Bronchial epithelial cell (primary cell): ENCODE data around the gene TSPAN18. TPM values are rescaled to one million over a fixed set of nuclear protein-coding genes. Genes with fewer than 3 reads are reported as not detected.

Experiments used
- DNase-seq: peaks from one replicate; pipeline ENCODE4 v3.0.0-alpha.2; 2010; ENCODE audit warnings: low read depth
- FAIRE-seq: peaks from 2 replicates; lab custom pipeline; 2011; peaks lifted over from hg19 to GRCh38; lab: Jason Lieb, UNC
- H3K27me3 ChIP-seq: 2 replicates; pipeline ENCODE4 v1.5.1; 2011; ENCODE audit warnings: low read length; ENCODE audit not compliant: control insufficient read depth, insufficient read depth
- H3K36me3 ChIP-seq: 2 replicates; pipeline ENCODE4 v1.5.1; 2011; ENCODE audit warnings: low read length; ENCODE audit not compliant: control insufficient read depth, insufficient read depth
- H3K4me3 ChIP-seq: 2 replicates; pipeline ENCODE4 v1.5.1; 2011; ENCODE audit warnings: mild to moderate bottlenecking, low read depth, low read length, control low read depth
- CTCF ChIP-seq: IDR thresholded peaks from 2 replicates; pipeline ENCODE4 v1.5.1; 2011; ENCODE audit warnings: mild to moderate bottlenecking, moderate library complexity, low read length, control low read depth, inconsistent platforms; ENCODE audit not compliant: insufficient read depth, severe bottlenecking
- total RNA-seq: library from RNA; depleted of rRNA; stranded (reverse); fragments of >200 nt; gene quantifications from 2 replicates; pipeline ENCODE4 v1.2.1, GENCODE V29; 2014

Gene TSPAN18
- total RNA-seq, 1 donor from 2014 or later = not detected

- Histone ChIP-seq H3K27me3 (peaks cover 5% of the 10 kb centered on the region), H3K36me3 (no peaks in the 10 kb centered on the region), H3K4me3 (no peak overlapping the region)
- DNase-seq (no peak), FAIRE-seq (no peak)
- no peak for TF ChIP-seq CTCF
Measured at GRCh38 chr11:44793350-44794090, 66.8 kb downstream of the TSPAN18 start.

- Histone ChIP-seq H3K36me3 (no peaks in the 10 kb centered on the region), H3K27me3 (peaks cover 3% of the 10 kb centered on the region), H3K4me3 (no peak overlapping the region)
- TF ChIP-seq CTCF = no peak
- DNase-seq (no peak), FAIRE-seq (no peak)
Measured at GRCh38 chr11:44795803-44796535, 69.2 kb downstream of the TSPAN18 start.

GRCh38 chr11:44797051-44797450 is 70.3 kb downstream of the TSPAN18 start:
- H3K36me3 ChIP-seq = no peaks in the 10 kb centered on the region
- peaks cover 3% of the 10 kb centered on the region for H3K27me3 ChIP-seq
- TF ChIP-seq CTCF = no peak
- no peak for DNase-seq
- no peak overlapping the region for H3K4me3 ChIP-seq
- no peak for FAIRE-seq

GRCh38 chr11:44797886-44798606 is 71.3 kb downstream of the TSPAN18 start:
- no peak for FAIRE-seq
- H3K36me3 ChIP-seq = no peaks in the 10 kb centered on the region
- no peak for TF ChIP-seq CTCF
- peaks cover 1% of the 10 kb centered on the region for H3K27me3 ChIP-seq
- no peak overlapping the region for H3K4me3 ChIP-seq
- DNase-seq = no peak

DNA sequence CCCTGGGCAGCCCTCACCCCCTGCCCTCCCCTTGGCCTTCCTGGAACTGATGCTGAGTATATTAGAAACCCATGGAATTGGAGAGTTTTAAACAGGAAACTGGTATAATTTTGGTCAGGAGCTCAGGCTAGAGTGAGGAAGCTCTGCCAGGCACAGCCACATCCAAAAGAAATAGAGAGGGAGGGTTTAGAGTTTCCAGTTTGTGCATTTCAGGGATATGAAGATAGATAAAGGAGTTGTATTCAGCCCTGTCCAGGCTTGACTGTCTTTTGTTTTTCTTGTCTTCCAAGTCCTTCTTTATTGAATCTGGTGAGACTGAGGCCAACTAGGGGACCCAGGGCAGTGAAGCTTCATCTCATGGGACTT is 71.8 kb downstream of the TSPAN18 start:
- DNase-seq = no peak
- H3K27me3 ChIP-seq = peaks cover 2% of the 10 kb centered on the region
- no peaks in the 10 kb centered on the region for H3K36me3 ChIP-seq
- no peak for TF ChIP-seq CTCF
- no peak overlapping the region for H3K4me3 ChIP-seq
- FAIRE-seq = no peak
